GM19452 (cell line): Measurements from ENCODE around the gene RIMBP2.
"Not testable (repeated sequence)": the region's sequence is repeated elsewhere in the genome, so short reads cannot be mapped to it uniquely, and the experiment has no call there.

Source experiments
- ATAC-seq: cut with Tn5 transposase; IDR thresholded peaks from one replicate; pipeline ENCODE4 v1.9.1; 2021; ENCODE audit not compliant: unreplicated experiment

The RIMBP2 gene, protein sequence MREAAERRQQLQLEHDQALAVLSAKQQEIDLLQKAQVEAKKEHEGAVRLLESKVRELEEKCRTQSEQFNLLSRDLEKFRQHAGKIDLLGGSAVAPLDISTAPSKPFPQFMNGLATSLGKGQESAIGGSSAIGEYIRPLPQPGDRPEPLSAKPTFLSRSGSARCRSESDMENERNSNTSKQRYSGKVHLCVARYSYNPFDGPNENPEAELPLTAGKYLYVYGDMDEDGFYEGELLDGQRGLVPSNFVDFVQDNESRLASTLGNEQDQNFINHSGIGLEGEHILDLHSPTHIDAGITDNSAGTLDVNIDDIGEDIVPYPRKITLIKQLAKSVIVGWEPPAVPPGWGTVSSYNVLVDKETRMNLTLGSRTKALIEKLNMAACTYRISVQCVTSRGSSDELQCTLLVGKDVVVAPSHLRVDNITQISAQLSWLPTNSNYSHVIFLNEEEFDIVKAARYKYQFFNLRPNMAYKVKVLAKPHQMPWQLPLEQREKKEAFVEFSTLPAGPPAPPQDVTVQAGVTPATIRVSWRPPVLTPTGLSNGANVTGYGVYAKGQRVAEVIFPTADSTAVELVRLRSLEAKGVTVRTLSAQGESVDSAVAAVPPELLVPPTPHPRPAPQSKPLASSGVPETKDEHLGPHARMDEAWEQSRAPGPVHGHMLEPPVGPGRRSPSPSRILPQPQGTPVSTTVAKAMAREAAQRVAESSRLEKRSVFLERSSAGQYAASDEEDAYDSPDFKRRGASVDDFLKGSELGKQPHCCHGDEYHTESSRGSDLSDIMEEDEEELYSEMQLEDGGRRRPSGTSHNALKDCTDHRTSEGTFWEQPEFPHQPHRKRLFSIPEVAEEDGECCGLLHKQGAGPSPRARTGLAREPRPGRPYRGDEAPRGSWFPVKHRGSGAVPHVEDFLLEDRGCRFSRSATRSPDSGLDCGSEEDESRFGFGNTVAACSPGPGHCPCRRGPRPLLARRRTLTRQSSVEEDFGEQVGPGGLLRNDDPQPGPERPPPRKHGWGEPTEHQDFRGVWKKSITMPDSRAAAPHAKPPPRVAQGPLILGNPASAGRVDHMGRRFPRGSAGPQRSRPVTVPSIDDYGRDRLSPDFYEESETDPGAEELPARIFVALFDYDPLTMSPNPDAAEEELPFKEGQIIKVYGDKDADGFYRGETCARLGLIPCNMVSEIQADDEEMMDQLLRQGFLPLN (N-terminal part only)

GRCh38 chr12:130715998-130716968, at the start of gene RIMBP2:
RIMBP2 (minus strand) TSS chr12:130716299; CDS start chr12:130479013, 237,286 bp downstream.
- no peak for ATAC-seq

DNA sequence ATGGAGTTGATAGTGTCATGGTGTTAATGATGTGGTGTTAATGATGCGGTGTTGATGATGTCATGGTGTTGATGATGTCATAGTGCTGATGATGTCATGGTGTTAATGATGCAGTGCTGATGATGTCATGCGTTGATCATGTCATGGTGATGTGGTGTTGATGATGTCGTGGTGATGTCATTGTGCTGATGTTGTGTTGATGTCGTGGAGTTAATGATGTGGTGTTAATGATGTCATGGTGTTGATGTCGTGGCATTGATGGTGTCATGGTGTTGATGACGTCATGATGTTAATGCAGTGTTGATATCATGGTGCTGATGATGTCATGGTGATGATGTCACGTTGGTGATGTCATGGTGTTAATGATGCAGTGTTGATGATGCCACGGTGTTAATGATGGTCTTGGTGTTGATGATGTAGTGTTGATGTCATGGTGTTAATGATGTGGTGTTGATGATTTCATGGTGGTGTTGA, 49.1 kb upstream of the RIMBP2 start:
- no peak for ATAC-seq

- ATAC-seq: no peak
Observed at GRCh38 chr12:130764475-130765185, 48.5 kb upstream of the RIMBP2 start.

DNA sequence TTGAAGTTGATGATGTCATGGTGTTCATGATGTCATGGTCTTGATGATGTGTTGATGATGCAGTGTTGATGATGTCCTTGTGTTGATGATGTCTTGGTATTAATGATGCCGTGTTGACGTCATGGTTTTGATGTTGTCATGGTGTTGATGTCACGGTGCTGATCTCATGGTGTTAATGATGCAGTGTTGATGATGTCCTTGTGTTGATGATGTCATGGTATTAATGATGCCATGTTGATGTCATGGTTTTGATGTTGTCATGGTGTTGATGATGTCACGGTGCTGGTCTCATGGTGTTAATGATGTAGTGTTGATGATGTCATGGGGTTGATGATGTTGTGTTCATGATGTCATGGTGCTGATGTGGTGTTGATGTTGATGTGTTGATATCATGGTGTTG, 48.0 kb upstream of the RIMBP2 start:
- ATAC-seq: no peak

DNA sequence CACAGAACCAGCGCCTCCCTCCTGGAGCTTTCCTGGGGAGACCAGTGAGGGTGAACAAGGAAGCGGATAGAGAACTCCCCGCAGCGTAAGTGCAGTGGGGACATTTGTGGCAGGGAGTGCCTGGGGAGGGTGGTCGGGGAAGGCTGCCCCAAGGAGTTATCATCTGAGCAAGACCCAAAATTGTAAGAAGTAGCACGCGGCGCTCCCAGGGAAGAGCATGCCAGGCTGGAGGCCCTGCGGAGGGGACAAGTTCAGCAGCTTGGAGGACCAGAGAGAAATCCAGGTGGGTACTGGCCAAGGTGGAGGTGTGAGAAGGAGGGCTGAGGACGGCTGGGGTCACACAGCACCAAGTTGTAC, 46.2 kb upstream of the RIMBP2 start:
- no peak for ATAC-seq

GRCh38 chr12:130761537-130762318, 45.6 kb upstream of the RIMBP2 start:
- ATAC-seq: no peak

GRCh38 chr12:130754234-130754901, 38.3 kb upstream of the RIMBP2 start:
- no peak for ATAC-seq

DNA sequence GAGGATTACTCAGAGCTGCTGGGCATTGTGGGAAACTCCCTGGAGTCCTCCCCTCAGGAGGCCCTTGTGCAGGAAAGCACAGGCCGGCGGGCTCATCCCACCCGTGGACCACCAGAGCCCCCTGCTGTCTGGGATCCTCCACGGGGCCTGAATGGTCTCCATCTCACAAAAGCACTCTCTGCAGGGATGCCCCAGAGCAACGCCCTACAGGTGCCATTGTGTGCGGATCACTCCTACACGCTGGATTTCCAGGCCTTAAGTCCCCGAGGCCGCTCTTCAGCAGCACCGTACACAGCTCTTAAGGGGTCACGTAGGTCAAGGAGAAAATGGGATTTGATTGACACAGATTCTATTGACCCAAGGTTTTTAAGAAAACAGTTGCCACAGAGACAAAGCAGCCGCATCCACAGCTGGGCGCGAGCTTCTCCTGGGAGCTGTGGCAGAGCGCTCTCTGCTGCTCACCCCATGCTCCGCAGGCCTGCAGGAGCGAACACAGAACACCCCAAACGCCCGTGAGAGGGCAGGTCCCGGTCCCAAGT, 36.7 kb upstream of the RIMBP2 start:
- no peak for ATAC-seq

GRCh38 chr12:130752037-130752436, 35.9 kb upstream of the RIMBP2 start:
- ATAC-seq: not testable (repeated sequence)

DNA sequence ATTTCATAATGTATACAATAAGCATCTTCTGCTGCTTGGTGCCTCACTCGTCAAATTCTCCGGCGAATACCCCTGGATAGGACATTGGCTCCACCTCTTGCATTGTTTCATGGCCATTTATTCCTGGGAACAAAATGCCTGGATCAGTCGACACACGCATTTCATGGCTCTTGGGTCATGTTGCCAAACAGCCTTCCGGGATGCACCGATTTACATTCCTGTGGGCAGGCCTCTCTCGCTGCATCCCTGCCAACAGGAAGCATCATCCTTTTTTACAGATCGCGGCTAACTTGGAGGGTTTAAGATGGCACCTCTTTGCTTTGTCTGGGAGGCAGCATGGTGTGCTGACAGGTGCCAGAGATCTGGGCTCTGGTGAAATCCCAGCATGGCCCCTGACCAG, 32.7 kb upstream of the RIMBP2 start:
- ATAC-seq: no peak

DNA sequence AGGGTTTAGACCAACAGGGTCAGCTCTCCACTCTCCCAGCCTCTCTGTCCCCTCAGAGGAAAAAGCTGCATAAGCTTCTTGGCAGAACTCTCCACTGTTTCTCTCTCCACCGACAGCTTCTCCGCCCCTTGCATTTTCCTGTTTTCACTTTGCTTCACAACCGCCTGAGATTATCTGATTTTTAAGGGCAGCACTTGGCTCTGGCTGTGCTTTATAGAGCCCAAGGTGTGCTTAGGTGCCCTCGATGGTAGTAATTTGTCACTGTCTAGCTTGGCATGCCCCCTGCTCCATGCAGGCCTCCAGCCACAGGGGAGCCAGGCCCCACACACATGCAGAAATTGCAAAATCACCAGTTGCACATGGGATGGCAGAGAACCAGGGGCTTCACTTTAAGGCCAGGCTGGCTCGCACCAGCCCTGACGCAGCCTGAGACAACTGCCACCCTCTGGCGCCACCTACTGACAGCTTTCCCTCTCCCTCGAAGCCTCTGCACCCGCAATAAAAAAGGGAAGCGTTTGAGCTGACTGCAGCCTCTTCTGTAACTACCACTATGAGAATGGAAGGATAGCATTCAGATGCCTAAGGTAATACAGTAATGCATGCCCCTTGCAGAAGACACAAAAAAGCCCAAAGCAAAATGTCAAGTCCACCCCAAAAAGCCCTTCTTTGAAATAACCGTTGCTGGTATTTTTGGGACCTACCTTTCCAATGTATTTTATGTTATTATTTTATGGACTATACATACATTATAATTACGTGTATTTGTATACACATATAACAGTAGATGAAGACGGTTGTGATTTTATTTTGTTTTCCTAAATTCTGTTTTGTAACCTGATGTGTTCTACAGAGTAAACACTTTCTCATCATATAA, 32.0 kb upstream of the RIMBP2 start:
- ATAC-seq: no peak

- ATAC-seq: no peak
Observed at GRCh38 chr12:130746546-130746945, 30.4 kb upstream of the RIMBP2 start.

DNA sequence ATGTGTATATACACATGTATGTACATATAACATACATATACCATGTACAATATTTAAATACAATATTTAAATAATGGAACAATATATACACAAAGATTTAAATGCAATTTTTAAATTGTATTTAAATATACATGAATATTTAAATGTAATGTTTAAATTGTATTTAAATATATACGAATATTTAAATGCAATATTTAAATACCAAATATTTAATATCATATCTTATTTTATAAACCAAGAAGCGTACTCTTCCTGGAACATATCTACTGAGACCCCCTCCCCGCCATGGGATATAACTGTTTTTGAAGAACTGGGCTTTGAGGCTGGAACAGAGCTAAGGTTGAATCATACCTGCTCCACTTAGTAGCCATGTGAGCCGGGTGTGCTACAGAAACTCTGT, 29.8 kb upstream of the RIMBP2 start:
- no peak for ATAC-seq

- no peak for ATAC-seq
Observed at GRCh38 chr12:130744274-130744673, 28.2 kb upstream of the RIMBP2 start.

DNA sequence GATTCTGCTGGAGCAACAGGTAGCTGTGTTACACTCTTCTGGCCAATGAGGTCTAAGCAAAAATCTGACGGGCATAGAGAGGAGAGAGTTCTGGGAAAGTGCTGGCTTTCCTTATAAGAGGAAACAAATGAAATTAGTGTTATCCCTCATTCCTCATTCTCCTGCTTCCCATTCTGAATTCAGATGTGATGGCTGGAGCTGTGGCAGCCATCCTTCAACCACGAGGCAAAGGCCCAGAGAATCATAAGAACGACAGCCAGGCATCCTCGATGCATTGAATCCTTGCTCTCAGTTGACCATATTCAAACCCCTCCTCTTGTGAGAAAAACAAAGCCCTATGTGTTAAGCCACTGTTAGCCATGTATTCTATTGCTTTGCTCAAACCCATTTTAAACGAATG, 27.5 kb upstream of the RIMBP2 start:
- ATAC-seq: no peak

DNA sequence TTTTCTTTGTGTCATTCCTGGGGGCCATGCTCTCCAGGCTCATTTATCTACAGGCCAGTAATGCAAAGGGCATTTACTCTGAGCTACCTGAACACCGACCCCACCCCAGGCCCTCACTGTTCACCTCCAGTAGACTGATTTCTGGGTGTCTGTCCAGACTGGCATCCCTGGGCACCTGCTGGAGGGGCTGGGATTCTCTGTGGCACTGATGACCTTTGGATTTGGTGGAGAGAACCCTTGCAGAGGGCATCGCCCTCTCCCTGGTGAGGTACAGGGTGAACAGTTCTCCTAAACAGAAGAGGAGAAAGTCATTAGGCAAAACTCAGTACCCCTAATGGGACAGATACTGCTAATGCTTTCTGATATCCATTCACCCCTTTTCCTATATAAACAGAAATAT, 27.1 kb upstream of the RIMBP2 start:
- no peak for ATAC-seq

- no peak for ATAC-seq
Observed at GRCh38 chr12:130742716-130743115, 26.6 kb upstream of the RIMBP2 start.
